Measurements from ENCODE around the gene SDF2.

Gene SDF2

GRCh38 chr17:28698253-28698941 is 36.7 kb upstream of the SDF2 start:
- TF ChIP-seq, protein P1, sequence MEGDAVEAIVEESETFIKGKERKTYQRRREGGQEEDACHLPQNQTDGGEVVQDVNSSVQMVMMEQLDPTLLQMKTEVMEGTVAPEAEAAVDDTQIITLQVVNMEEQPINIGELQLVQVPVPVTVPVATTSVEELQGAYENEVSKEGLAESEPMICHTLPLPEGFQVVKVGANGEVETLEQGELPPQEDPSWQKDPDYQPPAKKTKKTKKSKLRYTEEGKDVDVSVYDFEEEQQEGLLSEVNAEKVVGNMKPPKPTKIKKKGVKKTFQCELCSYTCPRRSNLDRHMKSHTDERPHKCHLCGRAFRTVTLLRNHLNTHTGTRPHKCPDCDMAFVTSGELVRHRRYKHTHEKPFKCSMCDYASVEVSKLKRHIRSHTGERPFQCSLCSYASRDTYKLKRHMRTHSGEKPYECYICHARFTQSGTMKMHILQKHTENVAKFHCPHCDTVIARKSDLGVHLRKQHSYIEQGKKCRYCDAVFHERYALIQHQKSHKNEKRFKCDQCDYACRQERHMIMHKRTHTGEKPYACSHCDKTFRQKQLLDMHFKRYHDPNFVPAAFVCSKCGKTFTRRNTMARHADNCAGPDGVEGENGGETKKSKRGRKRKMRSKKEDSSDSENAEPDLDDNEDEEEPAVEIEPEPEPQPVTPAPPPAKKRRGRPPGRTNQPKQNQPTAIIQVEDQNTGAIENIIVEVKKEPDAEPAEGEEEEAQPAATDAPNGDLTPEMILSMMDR (conservative IDR thresholded peaks at IDR 0.05; ENCODE audit: low read length): no peak
- TF ChIP-seq EZH2phosphoT487 (IDR thresholded peaks at IDR 0.05; ENCODE audit: borderline replicate concordance): no peak
- Histone ChIP-seq H3K4me2 (ENCODE audit: low read depth, low read length, poor library complexity, severe bottlenecking) (no peak overlapping the region), H3K36me3 (ENCODE audit: insufficient read depth, low read length) (peaks cover 98% of the 10 kb centered on the region; the same call in 1 of the 2 replicates), H3K9me2 (replicated peaks; ENCODE audit: low read depth, low read length) (no peaks in the 10 kb centered on the region), H2AFZ (ENCODE audit: low read length) (no peak overlapping the region), H3K9ac (ENCODE audit: low read depth, low read length, poor library complexity, severe bottlenecking) (no peak overlapping the region), H3K27me3 (ENCODE audit: insufficient read depth, low read length, poor library complexity, severe bottlenecking) (no peaks in the 10 kb centered on the region), H3K4me1 (ENCODE audit: insufficient read depth, low read length, poor library complexity, severe bottlenecking) (no peaks in the 10 kb centered on the region), H3K79me2 (ENCODE audit: insufficient read depth, low read length) (no peaks in the 10 kb centered on the region), H3K4me3 (ENCODE audit: low read length, poor library complexity, severe bottlenecking) (no peak overlapping the region), H4K20me1 (ENCODE audit: insufficient read depth, low read length, poor library complexity, severe bottlenecking) (no peaks in the 10 kb centered on the region), H3K9me3 (ENCODE audit: insufficient read depth, low read depth, low read length) (no peaks in the 10 kb centered on the region), H3F3A (ENCODE audit: low read depth) (no peaks in the 10 kb centered on the region)

DNA sequence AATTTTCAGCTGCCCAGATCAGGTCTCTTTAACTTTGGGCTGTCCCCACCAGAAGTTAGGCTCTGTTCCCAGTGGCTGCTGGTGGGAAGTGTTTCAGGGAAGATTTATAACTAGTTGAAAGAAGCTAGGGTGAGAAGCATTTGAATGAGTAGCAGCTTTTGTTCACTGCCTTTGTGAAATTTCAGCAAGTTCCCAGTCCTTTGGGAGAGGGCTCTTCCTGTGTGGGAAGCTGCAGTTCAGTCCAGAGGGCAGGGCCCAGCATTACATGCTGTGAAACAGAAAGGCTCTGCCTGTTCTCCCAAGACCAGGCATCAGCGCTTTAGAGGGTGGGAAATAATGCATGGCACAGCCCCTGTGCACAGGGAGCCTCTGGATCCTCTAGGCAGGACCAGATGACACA is 32.2 kb upstream of the SDF2 start:
- Histone ChIP-seq H4K20me1 (ENCODE audit: insufficient read depth, low read length, poor library complexity, severe bottlenecking) (no peaks in the 10 kb centered on the region), H3K4me1 (ENCODE audit: insufficient read depth, low read length, poor library complexity, severe bottlenecking) (no peaks in the 10 kb centered on the region), H2AFZ (ENCODE audit: low read length) (no peak overlapping the region), H3K9ac (ENCODE audit: low read depth, low read length, poor library complexity, severe bottlenecking) (no peak overlapping the region), H3K9me2 (replicated peaks; ENCODE audit: low read depth, low read length) (no peaks in the 10 kb centered on the region), H3K79me2 (ENCODE audit: insufficient read depth, low read length) (no peaks in the 10 kb centered on the region), H3K36me3 (ENCODE audit: insufficient read depth, low read length) (peaks cover 81% of the 10 kb centered on the region), H3K4me2 (ENCODE audit: low read depth, low read length, poor library complexity, severe bottlenecking) (no peak overlapping the region), H3K9me3 (ENCODE audit: insufficient read depth, low read depth, low read length) (no peaks in the 10 kb centered on the region), H3F3A (ENCODE audit: low read depth) (no peaks in the 10 kb centered on the region), H3K4me3 (ENCODE audit: low read length, poor library complexity, severe bottlenecking) (no peak overlapping the region), H3K27me3 (ENCODE audit: insufficient read depth, low read length, poor library complexity, severe bottlenecking) (no peaks in the 10 kb centered on the region)
- TF ChIP-seq, protein P1 (conservative IDR thresholded peaks at IDR 0.05; ENCODE audit: low read length): no peak
- TF ChIP-seq EZH2phosphoT487 (IDR thresholded peaks at IDR 0.05; ENCODE audit: borderline replicate concordance): no peak

DNA sequence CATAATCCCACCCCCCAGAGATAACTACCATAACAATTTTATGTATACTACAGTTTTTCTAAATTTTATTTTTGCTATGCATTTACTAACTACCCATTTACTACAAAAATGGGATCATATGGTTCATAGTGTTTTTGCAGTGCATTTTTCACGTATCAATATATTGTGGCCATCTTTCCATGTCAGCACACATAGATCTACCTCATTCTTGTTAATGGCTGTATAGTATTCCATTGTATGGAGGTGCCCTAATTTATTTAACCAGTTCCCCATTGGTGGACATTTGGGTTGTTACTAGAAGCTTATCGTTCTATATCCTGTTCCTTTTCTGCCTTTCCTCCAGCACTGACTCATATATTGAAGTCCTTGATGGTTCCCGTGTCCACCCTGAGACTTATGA is 27.3 kb upstream of the SDF2 start:
- H4K20me1 ChIP-seq (ENCODE audit: insufficient read depth, low read length, poor library complexity, severe bottlenecking): no peaks in the 10 kb centered on the region
- peaks cover 80% of the 10 kb centered on the region for H3K36me3 ChIP-seq (ENCODE audit: insufficient read depth, low read length)
- no peaks in the 10 kb centered on the region for H3K79me2 ChIP-seq (ENCODE audit: insufficient read depth, low read length)
- H3K27me3 ChIP-seq (ENCODE audit: insufficient read depth, low read length, poor library complexity, severe bottlenecking): no peaks in the 10 kb centered on the region
- no peaks in the 10 kb centered on the region for H3K9me2 ChIP-seq (replicated peaks; ENCODE audit: low read depth, low read length)
- no peak overlapping the region for H3K9ac ChIP-seq (ENCODE audit: low read depth, low read length, poor library complexity, severe bottlenecking)
- no peaks in the 10 kb centered on the region for H3K4me1 ChIP-seq (ENCODE audit: insufficient read depth, low read length, poor library complexity, severe bottlenecking)
- no peaks in the 10 kb centered on the region for H3K9me3 ChIP-seq (ENCODE audit: insufficient read depth, low read depth, low read length)
- no peak overlapping the region for H2AFZ ChIP-seq (ENCODE audit: low read length)
- H3F3A ChIP-seq (ENCODE audit: low read depth): no peaks in the 10 kb centered on the region
- no peak overlapping the region for H3K4me2 ChIP-seq (ENCODE audit: low read depth, low read length, poor library complexity, severe bottlenecking)
- TF ChIP-seq, protein P1 (conservative IDR thresholded peaks at IDR 0.05; ENCODE audit: low read length): no peak
- TF ChIP-seq EZH2phosphoT487 (IDR thresholded peaks at IDR 0.05; ENCODE audit: borderline replicate concordance): no peak
- H3K4me3 ChIP-seq (ENCODE audit: low read length, poor library complexity, severe bottlenecking): no peak overlapping the region

Data from Loucy (cell line).